Measurements from ENCODE around the gene ZNF91. TPM values are rescaled to one million over a fixed set of nuclear protein-coding genes. Genes with fewer than 3 reads are reported as not detected.

ZNF91 gene
- total RNA-seq, 1 donor from 2014 or later: 31.7 TPM

- no peak overlapping the region for H3K4me3 Mint-ChIP-seq (ENCODE audit: unreplicated experiment)
- no peaks in the 10 kb centered on the region for H3K4me1 Mint-ChIP-seq (ENCODE audit: unreplicated experiment)
- TF ChIP-seq, protein P1, sequence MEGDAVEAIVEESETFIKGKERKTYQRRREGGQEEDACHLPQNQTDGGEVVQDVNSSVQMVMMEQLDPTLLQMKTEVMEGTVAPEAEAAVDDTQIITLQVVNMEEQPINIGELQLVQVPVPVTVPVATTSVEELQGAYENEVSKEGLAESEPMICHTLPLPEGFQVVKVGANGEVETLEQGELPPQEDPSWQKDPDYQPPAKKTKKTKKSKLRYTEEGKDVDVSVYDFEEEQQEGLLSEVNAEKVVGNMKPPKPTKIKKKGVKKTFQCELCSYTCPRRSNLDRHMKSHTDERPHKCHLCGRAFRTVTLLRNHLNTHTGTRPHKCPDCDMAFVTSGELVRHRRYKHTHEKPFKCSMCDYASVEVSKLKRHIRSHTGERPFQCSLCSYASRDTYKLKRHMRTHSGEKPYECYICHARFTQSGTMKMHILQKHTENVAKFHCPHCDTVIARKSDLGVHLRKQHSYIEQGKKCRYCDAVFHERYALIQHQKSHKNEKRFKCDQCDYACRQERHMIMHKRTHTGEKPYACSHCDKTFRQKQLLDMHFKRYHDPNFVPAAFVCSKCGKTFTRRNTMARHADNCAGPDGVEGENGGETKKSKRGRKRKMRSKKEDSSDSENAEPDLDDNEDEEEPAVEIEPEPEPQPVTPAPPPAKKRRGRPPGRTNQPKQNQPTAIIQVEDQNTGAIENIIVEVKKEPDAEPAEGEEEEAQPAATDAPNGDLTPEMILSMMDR (IDR thresholded peaks at IDR 0.05): no peak
- no peak overlapping the region for H3K27ac Mint-ChIP-seq (ENCODE audit: unreplicated experiment)
- no peaks in the 10 kb centered on the region for H3K36me3 Mint-ChIP-seq (ENCODE audit: unreplicated experiment)
- no peak for DNase-seq (ENCODE audit: extremely low spot score, unreplicated experiment)
- peaks cover 48% of the 10 kb centered on the region for H3K9me3 Mint-ChIP-seq (ENCODE audit: unreplicated experiment)
- H3K27me3 Mint-ChIP-seq (ENCODE audit: unreplicated experiment): no peaks in the 10 kb centered on the region
These were observed 77.1 kb downstream of the ZNF91 start for GRCh38 chr19:23318143-23318542.

DNA sequence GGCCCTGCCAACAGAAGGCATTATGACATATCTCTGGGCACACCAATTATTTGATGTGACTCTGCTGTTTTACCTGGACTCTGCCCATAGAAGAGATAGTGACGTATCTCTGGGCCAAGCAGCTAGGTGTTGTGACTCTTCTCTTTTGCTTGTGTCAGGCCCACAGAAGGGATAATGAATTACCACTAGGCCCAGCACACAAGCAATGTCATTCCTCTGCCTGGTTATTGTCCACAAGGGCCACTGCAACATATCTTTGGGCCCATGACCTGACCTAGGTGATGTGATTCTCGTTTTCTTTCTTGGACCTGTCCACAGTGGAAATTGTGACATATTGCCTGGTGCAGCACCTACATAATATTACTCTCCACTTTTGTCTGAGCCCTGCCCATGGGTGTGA is 80.0 kb downstream of the ZNF91 start:
- no peaks in the 10 kb centered on the region for H3K27me3 Mint-ChIP-seq (ENCODE audit: unreplicated experiment)
- H3K27ac Mint-ChIP-seq (ENCODE audit: unreplicated experiment): no peak overlapping the region
- no peaks in the 10 kb centered on the region for H3K36me3 Mint-ChIP-seq (ENCODE audit: unreplicated experiment)
- peaks cover 48% of the 10 kb centered on the region for H3K9me3 Mint-ChIP-seq (ENCODE audit: unreplicated experiment)
- H3K4me1 Mint-ChIP-seq (ENCODE audit: unreplicated experiment): no peaks in the 10 kb centered on the region
- DNase-seq (ENCODE audit: extremely low spot score, unreplicated experiment): no peak
- TF ChIP-seq, protein P1 (IDR thresholded peaks at IDR 0.05): no peak
- H3K4me3 Mint-ChIP-seq (ENCODE audit: unreplicated experiment): no peak overlapping the region

GRCh38 chr19:23314505-23315251 is 80.6 kb downstream of the ZNF91 start:
- Mint-ChIP-seq H3K4me1 (ENCODE audit: unreplicated experiment) (no peaks in the 10 kb centered on the region), H3K27ac (ENCODE audit: unreplicated experiment) (no peak overlapping the region), H3K27me3 (ENCODE audit: unreplicated experiment) (no peaks in the 10 kb centered on the region), H3K9me3 (ENCODE audit: unreplicated experiment) (peaks cover 43% of the 10 kb centered on the region), H3K4me3 (ENCODE audit: unreplicated experiment) (no peak overlapping the region), H3K36me3 (ENCODE audit: unreplicated experiment) (no peaks in the 10 kb centered on the region)
- TF ChIP-seq, protein P1 (IDR thresholded peaks at IDR 0.05): no peak
- DNase-seq (ENCODE audit: extremely low spot score, unreplicated experiment): no peak

GRCh38 chr19:23313196-23313595 is 82.1 kb downstream of the ZNF91 start:
- Mint-ChIP-seq H3K36me3 (ENCODE audit: unreplicated experiment) (peaks cover 3% of the 10 kb centered on the region), H3K27me3 (ENCODE audit: unreplicated experiment) (no peaks in the 10 kb centered on the region), H3K4me3 (ENCODE audit: unreplicated experiment) (no peak overlapping the region), H3K27ac (ENCODE audit: unreplicated experiment) (no peak overlapping the region), H3K9me3 (ENCODE audit: unreplicated experiment) (peaks cover 44% of the 10 kb centered on the region), H3K4me1 (ENCODE audit: unreplicated experiment) (no peaks in the 10 kb centered on the region)
- no peak for DNase-seq (ENCODE audit: extremely low spot score, unreplicated experiment)
- TF ChIP-seq, protein P1 (IDR thresholded peaks at IDR 0.05): no peak

- H3K4me3 Mint-ChIP-seq (ENCODE audit: unreplicated experiment): no peak overlapping the region
- no peak for DNase-seq (ENCODE audit: extremely low spot score, unreplicated experiment)
- H3K27ac Mint-ChIP-seq (ENCODE audit: unreplicated experiment): no peak overlapping the region
- H3K27me3 Mint-ChIP-seq (ENCODE audit: unreplicated experiment): no peaks in the 10 kb centered on the region
- H3K36me3 Mint-ChIP-seq (ENCODE audit: unreplicated experiment): peaks cover 3% of the 10 kb centered on the region
- H3K4me1 Mint-ChIP-seq (ENCODE audit: unreplicated experiment): no peaks in the 10 kb centered on the region
- TF ChIP-seq, protein P1 (IDR thresholded peaks at IDR 0.05): no peak
- H3K9me3 Mint-ChIP-seq (ENCODE audit: unreplicated experiment): peaks cover 46% of the 10 kb centered on the region
These were observed 82.8 kb downstream of the ZNF91 start for GRCh38 chr19:23312515-23312914.
